Liver (tissue), 9 donors: ENCODE results near the gene SAMD1. TPM values are rescaled to one million over a fixed set of nuclear protein-coding genes. Genes with fewer than 3 reads are reported as not detected.

Experiments used
- DNase-seq: peaks from one replicate; pipeline ENCODE4 v3.0.0-alpha.2; 2017; ENCODE audit warnings: low spot score
- H3K27ac ChIP-seq, 2 donors: one replicate each; pipeline ENCODE4 v1.7.0; 2013; ENCODE audit warnings: inconsistent platforms in 2 of 2, low read length in 2 of 2, control low read depth in 1 of 2, low read depth in 1 of 2, mild to moderate bottlenecking in 1 of 2
- H3K27me3 ChIP-seq, 4 donors: one replicate each; pipeline versions ENCODE4 v1.6.1 to v1.7.0; 2013; ENCODE audit warnings: low read length in 3 of 4, inconsistent platforms in 1 of 4, mild to moderate bottlenecking in 1 of 4, moderate library complexity in 1 of 4; ENCODE audit not compliant: control insufficient read depth in 4 of 4, insufficient read depth in 4 of 4
- H3K36me3 ChIP-seq, 4 donors: one replicate each; pipeline versions ENCODE4 v1.6.1 to v1.7.0; 2013; ENCODE audit warnings: low read length in 3 of 4, mild to moderate bottlenecking in 3 of 4, low read depth in 1 of 4, moderate library complexity in 1 of 4; ENCODE audit not compliant: control insufficient read depth in 4 of 4, insufficient read depth in 3 of 4
- H3K4me1 ChIP-seq, 4 donors: one replicate each; pipeline versions ENCODE4 v1.6.1 to v1.7.0; 2013; ENCODE audit warnings: low read length in 3 of 4, mild to moderate bottlenecking in 3 of 4, moderate library complexity in 1 of 4; ENCODE audit not compliant: control insufficient read depth in 4 of 4, insufficient read depth in 4 of 4
- H3K4me3 ChIP-seq, 3 donors: one replicate each; pipeline versions ENCODE4 v1.6.1 to v1.7.0; 2013; ENCODE audit warnings: low read length in 3 of 3, control low read depth in 1 of 3, low read depth in 1 of 3, mild to moderate bottlenecking in 1 of 3
- H3K9ac ChIP-seq, 2 donors: one replicate each; pipeline ENCODE4 v1.7.0; 2013; ENCODE audit warnings: low read length in 2 of 2, mild to moderate bottlenecking in 2 of 2, moderate library complexity in 2 of 2, control low read depth in 1 of 2, low read depth in 1 of 2
- H3K9me3 ChIP-seq, 4 donors: one replicate each; pipeline versions ENCODE4 v1.6.1 to v1.7.0; 2013; ENCODE audit warnings: low read length in 3 of 4; ENCODE audit not compliant: control insufficient read depth in 4 of 4
- CTCF ChIP-seq: fragments of 150-350 bp; IDR thresholded peaks from 2 replicates; pipeline ENCODE4 v1.5.1; 2017; ENCODE audit warnings: improper control_type of control experiment, low read depth, low read length; ENCODE audit not compliant: missing input control
- EGR1 ChIP-seq, 2 donors: IDR thresholded peaks; 2 replicates each; pipeline ENCODE4 v1.6.1; 2016 to 2018; ENCODE audit warnings: antibody characterized with exemption in 2 of 2, low read depth in 2 of 2
- FOXA2 ChIP-seq: IDR thresholded peaks from 2 replicates; pipeline ENCODE4 v1.6.1; 2016; ENCODE audit warnings: antibody characterized with exemption
- HNF4A ChIP-seq, 2 donors: conservative IDR thresholded peaks; 2 replicates each; pipeline ENCODE4 v1.6.1; 2016; ENCODE audit warnings: antibody characterized with exemption in 2 of 2, mild to moderate bottlenecking in 2 of 2
- JUND ChIP-seq, 2 donors: IDR thresholded peaks; 2 replicates each; pipeline ENCODE4 v1.6.1; 2016; ENCODE audit warnings: antibody characterized with exemption in 2 of 2
- MAX ChIP-seq: IDR thresholded peaks from 2 replicates; pipeline ENCODE4 v1.6.1; 2016; ENCODE audit warnings: antibody characterized with exemption
- NR2F2 ChIP-seq: IDR thresholded peaks from 2 replicates; pipeline ENCODE4 v1.6.1; 2016; ENCODE audit warnings: antibody characterized with exemption
- RAD21 ChIP-seq, 2 donors: IDR thresholded peaks; 2 replicates each; pipeline ENCODE4 v1.6.1; 2016; ENCODE audit warnings: antibody characterized with exemption in 2 of 2, mild to moderate bottlenecking in 2 of 2
- REST ChIP-seq: IDR thresholded peaks from 2 replicates; pipeline ENCODE4 v1.6.1; 2016; ENCODE audit warnings: antibody characterized with exemption, mild to moderate bottlenecking
- RXRA ChIP-seq, 2 donors: IDR thresholded peaks; 2 replicates each; pipeline ENCODE4 v1.6.1; 2017 to 2018; ENCODE audit warnings: antibody characterized with exemption in 2 of 2, mild to moderate bottlenecking in 1 of 2
- TAF1 ChIP-seq: conservative IDR thresholded peaks from 2 replicates; pipeline ENCODE4 v1.6.1; 2016; ENCODE audit warnings: antibody characterized with exemption, mild to moderate bottlenecking
- WGBS: extraction: QIAGEN DNeasy Blood & Tissue Kit; methylation state at CpG from one replicate; pipeline ENCODE4 v1.1.7; 2013; 5-methylcytosine and 5-hydroxymethylcytosine counted together
- polyA plus RNA-seq, 2 donors: library from polyadenylated mRNA; stranded (reverse) in 1 of 2; unstranded in 1 of 2; fragments of 200-250 nt in 1 of 2; fragments of >200 nt in 1 of 2; fragmentation: Nextera tagmentation in 1 of 2; extraction: Ambion mirVana in 1 of 2; gene quantifications; one replicate each; pipeline versions ENCODE4 v1.2.1 to v1.2.3, GENCODE V29; 2013 to 2015
- total RNA-seq, 2 donors: library from RNA; depleted of rRNA; stranded (reverse); fragments of >200 nt; gene quantifications; one replicate each; pipeline ENCODE4 v1.2.3, GENCODE V29; 2014
- donor health status: healthy.
- donor health status: healthy.
- donor health status: healthy.
- donor health status: healthy.
- donor health status: healthy.

SAMD1 gene
- total and polyA plus RNA-seq, 4 donors, result 2.1 to 33.0 (median 9.0) TPM

GRCh38 chr19:14039181-14039580 lies 51.4 kb downstream of the SAMD1 start:
- TF ChIP-seq REST (no peak), CTCF (no peak), MAX (no peak), EGR1 (IDR thresholded peaks at IDR 0.05; ENCODE audit: low read depth in 2 of 2) (no peak), TAF1 (no peak), RXRA (IDR thresholded peaks at IDR 0.05) (no peak), JUND (IDR thresholded peaks at IDR 0.05) (no peak), RAD21 (IDR thresholded peaks at IDR 0.05) (no peak), HNF4A (conservative IDR thresholded peaks at IDR 0.05) (no peak), FOXA2 (no peak), NR2F2 (no peak)
- 95% methylated on average over 7 of the region's 7 CpGs for WGBS
- Histone ChIP-seq H3K9ac (no peak overlapping the region), H3K27me3 (no peaks in the 10 kb centered on the region), H3K36me3 (peaks cover 0 to 2% (median 0%) of the 10 kb centered on the region in 4 donors), H3K4me1 (no peaks in the 10 kb centered on the region), H3K27ac (no peak overlapping the region), H3K9me3 (no peaks in the 10 kb centered on the region), H3K4me3 (no peak overlapping the region)
- DNase-seq, result no peak

Other genes with a start within 250 kb of the SAMD1 start
- not detected for gene NANOS3, start 213.6 kb downstream of the SAMD1 start, total RNA-seq
- not detected for gene NANOS3, start 213.6 kb downstream of the SAMD1 start, polyA plus RNA-seq
- gene BRME1, start 184.6 kb downstream of the SAMD1 start, total RNA-seq, result 1 to 10 TPM in 1 of 2 donors, under 1 TPM in 1; 0.42 to 5.3 TPM
- under 1 TPM; 0.46 to 0.51 TPM for gene BRME1, start 184.6 kb downstream of the SAMD1 start, polyA plus RNA-seq
- 10 to 100 TPM in 1 of 2 donors, 1 to 10 TPM in 1; 7.4 to 12.0 TPM for gene CC2D1A, start 184.6 kb downstream of the SAMD1 start, total RNA-seq
- 10 to 100 TPM in 1 of 2 donors, 1 to 10 TPM in 1; 8.4 to 11.5 TPM for gene CC2D1A, start 184.6 kb downstream of the SAMD1 start, polyA plus RNA-seq
- gene PODNL1, start 152.3 kb downstream of the SAMD1 start, total RNA-seq, result not detected
- gene PODNL1, start 152.3 kb downstream of the SAMD1 start, polyA plus RNA-seq, result under 1 TPM in 1 of 2 donors, not detected in 1; 0.30 TPM
- 10 to 100 TPM in 1 of 2 donors, 1 to 10 TPM in 1; 3.8 to 10.4 TPM for gene DCAF15, start 138.2 kb downstream of the SAMD1 start, total RNA-seq
- 1 to 10 TPM; 2.6 to 7.3 TPM for gene DCAF15, start 138.2 kb downstream of the SAMD1 start, polyA plus RNA-seq
- gene RFX1, start 84.4 kb downstream of the SAMD1 start, total RNA-seq, result 1 to 10 TPM; 3.7 to 5.6 TPM
- 1 to 10 TPM; 1.8 to 3.3 TPM for gene RFX1, start 84.4 kb downstream of the SAMD1 start, polyA plus RNA-seq
- gene RLN3, start 62.6 kb downstream of the SAMD1 start, total RNA-seq, result not detected
- not detected for gene RLN3, start 62.6 kb downstream of the SAMD1 start, polyA plus RNA-seq
- gene IL27RA, start 59.0 kb downstream of the SAMD1 start, total RNA-seq, result 1 to 10 TPM; 1.9 to 2.8 TPM
- 1 to 10 TPM; 1.0 to 1.2 TPM for gene IL27RA, start 59.0 kb downstream of the SAMD1 start, polyA plus RNA-seq
- 1 to 10 TPM; 1.4 to 6.6 TPM for gene PALM3, start 28.7 kb downstream of the SAMD1 start, total RNA-seq
- 10 to 100 TPM in 1 of 2 donors, 1 to 10 TPM in 1; 5.3 to 17.9 TPM for gene PALM3, start 28.7 kb downstream of the SAMD1 start, polyA plus RNA-seq
- gene MISP3, start 18.0 kb downstream of the SAMD1 start, total RNA-seq, result 1 to 10 TPM in 1 of 2 donors, under 1 TPM in 1; 0.28 to 3.8 TPM
- gene MISP3, start 18.0 kb downstream of the SAMD1 start, polyA plus RNA-seq, result 1 to 10 TPM; 1.8 to 3.9 TPM
- under 1 TPM in 1 of 2 donors, not detected in 1; 0.25 TPM for gene C19orf67, start 5.0 kb downstream of the SAMD1 start, total RNA-seq
- not detected for gene C19orf67, start 5.0 kb downstream of the SAMD1 start, polyA plus RNA-seq
- 10 to 100 TPM; 28.5 to 51.9 TPM for gene PRKACA, start 27.0 kb upstream of the SAMD1 start, total RNA-seq
- 10 to 100 TPM; 15.5 to 72.4 TPM for gene PRKACA, start 27.0 kb upstream of the SAMD1 start, polyA plus RNA-seq
- 10 to 100 TPM in 1 of 2 donors, under 1 TPM in 1; 0.25 to 20.5 TPM for gene ASF1B, start 45.8 kb upstream of the SAMD1 start, total RNA-seq
- gene ASF1B, start 45.8 kb upstream of the SAMD1 start, polyA plus RNA-seq, result 1 to 10 TPM in 1 of 2 donors, under 1 TPM in 1; 0.63 to 2.6 TPM
- 1 to 10 TPM in 1 of 2 donors, under 1 TPM in 1; 0.56 to 1.6 TPM for gene ADGRL1, start 115.4 kb upstream of the SAMD1 start, total RNA-seq
- gene ADGRL1, start 115.4 kb upstream of the SAMD1 start, polyA plus RNA-seq, result under 1 TPM; 0.14 to 0.50 TPM